ENCODE measurements around the gene SCIMP.
"Not testable (repeated sequence)": the region's sequence is repeated elsewhere in the genome, so short reads cannot be mapped to it uniquely, and the experiment has no call there.

SCIMP gene

GRCh38 chr17:5183410-5183793 lies 51.3 kb downstream of the SCIMP start:
- DNase-seq: no peak

GRCh38 chr17:5182597-5183409 lies 51.9 kb downstream of the SCIMP start:
- DNase-seq: no peak

- DNase-seq: no peak
Measured at GRCh38 chr17:5181509-5182305, 53.0 kb downstream of the SCIMP start.

GRCh38 chr17:5179003-5179402 lies 55.7 kb downstream of the SCIMP start:
- DNase-seq: no peak

GRCh38 chr17:5175027-5175426 lies 59.6 kb downstream of the SCIMP start:
- not testable (repeated sequence) for DNase-seq

GRCh38 chr17:5165791-5166564 lies 68.7 kb downstream of the SCIMP start:
- DNase-seq: not testable (repeated sequence)

- no peak for DNase-seq
Measured at GRCh38 chr17:5164436-5164835, 70.2 kb downstream of the SCIMP start.

GRCh38 chr17:5161793-5162192 lies 72.9 kb downstream of the SCIMP start:
- DNase-seq: not testable (repeated sequence)

- DNase-seq: not testable (repeated sequence)
Measured at GRCh38 chr17:5160702-5161101, 74.0 kb downstream of the SCIMP start.
